Limb (tissue), 2 donors: Measurements from ENCODE around the gene C1orf116.
"Not testable (repeated sequence)": the region's sequence is repeated elsewhere in the genome, so short reads cannot be mapped to it uniquely, and the experiment has no call there.

Source experiments
- DNase-seq, 2 donors: peaks; one replicate each; pipeline ENCODE4 v3.0.0-alpha.2; 2016; ENCODE audit errors: extremely low spot score in 2 of 2

Gene C1orf116

DNA sequence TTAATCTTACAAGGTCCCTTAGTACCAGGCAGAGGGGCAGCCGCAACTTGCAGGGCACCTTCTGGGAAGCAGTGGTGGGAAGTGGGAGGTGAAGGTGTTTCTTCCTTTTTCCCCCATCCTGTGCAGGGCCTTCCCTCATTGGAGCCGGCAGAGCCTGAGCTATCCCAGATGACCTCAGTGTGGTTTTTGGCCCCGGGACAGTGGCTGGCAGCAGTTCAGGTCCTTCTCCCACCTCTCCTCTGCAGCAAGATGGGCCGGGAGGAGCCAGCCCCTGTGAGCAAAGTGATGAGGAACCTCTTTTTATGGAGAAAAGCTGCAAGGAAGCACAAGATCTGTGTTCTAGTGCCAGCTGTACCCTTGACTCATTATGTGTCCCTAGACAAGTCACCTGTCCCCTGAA lies 27.3 kb upstream of the C1orf116 start:
- no peak for DNase-seq

DNA sequence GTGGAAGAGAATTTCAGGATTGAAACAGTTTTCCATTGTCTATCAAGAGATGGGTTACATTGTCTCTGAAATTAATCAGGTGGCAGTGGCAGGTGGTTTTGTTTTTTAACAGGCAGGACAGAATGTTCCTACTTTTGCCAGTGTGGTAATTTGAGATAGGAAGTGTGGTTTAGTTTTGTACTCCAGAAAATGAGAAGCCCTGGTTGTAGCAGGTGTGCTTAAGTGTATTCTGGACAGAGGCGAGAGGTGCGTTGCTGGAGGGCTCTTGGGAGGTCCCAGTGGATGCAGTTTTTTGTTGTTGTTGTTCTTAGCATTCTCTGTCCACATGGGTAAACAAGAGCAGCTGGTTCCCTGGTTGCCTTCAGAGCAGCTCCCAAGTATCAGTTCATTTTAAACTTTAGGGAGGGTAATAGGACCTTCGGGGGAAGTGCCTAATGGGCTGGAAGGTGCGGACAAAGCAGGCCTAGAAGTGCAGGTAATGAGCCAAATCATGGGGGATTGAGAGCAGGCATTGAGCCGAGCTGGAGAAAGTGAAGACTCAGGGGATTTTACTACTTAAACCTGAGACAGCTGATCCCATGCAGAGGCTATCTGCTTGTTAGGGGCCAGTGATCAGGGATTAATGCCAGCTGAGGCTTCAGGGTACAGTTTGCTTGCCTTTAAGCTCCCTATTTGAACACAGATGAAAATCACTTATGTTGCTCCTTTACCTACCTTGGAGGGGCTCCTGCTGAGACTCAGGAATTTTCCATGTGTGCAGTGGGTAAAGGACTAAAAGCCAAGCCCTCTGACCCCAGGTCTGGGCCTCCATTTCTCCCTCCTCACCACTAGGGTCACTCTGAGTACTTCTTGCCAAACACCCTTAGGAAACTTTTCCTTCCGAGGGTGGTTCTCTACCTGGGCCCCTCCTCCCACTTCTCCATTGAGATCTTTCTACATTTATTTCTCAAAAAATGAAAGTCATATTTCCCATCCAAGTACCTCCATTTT lies 26.6 kb upstream of the C1orf116 start:
- DNase-seq = no peak

DNA sequence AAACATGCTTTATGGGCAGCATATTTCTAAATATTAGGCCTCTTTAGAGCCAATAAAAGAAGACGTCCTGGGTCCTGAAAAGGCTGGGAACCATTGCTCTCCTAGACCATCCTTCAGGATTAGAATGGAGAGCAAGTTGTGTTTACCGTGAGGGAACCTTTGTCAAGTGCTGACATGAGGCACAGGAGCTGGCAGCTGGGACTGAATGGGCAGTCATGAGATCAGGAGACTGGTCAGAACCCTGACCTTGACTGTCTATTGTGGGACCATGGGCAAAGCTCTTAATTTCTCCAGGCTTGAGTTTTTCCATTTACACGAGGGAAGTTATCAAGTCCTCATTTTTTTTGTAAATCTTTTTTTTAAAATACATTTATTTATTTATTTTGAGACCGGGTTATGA lies 25.7 kb upstream of the C1orf116 start:
- no peak for DNase-seq

DNA sequence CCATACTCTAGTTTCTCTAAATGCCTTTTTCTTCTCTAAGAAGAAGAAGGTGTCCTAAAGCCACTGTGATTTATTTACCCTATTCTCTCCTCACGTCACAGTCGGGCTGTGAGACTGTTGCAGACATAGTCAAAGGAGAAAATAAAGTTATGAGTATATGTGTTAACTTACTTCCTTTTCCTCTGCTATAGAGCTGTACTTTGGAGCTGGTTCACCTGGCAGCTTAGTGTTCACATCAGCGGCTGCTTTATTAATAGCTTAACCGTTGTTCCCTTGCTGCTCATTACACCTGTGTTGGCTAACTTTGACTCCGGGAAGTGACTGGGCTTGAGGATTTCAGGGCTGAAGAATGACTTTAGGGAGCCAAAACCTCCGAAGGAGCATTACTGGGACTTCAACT lies 24.1 kb upstream of the C1orf116 start:
- no peak for DNase-seq

DNA sequence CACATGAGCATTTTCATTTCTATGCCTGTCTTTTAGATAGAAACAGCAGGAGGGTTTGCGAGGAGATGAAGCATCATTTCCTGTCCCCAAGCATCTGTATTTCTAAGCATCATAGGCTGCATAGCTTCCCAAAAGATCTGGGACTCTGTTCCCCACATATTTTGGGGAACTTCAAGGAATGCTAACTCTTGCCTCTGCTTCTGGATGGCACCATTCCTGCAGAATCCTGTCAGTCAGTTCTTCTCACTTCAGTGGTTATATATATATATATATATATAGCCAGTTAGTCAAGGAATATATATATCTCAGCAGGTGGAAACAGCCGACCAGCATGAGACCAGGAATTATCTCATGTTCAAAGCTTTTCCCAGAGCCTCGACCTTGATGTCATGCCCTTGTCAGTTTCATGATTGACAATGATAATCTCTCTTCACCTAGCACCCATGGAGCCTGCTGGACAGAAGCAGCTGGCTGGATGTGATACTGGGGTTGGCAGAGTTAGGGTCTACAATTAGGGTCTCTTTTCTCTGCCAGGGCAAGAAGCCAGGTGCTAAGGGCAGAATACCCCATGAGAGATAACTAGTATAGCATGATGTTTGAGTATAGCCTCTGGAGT lies 22.9 kb upstream of the C1orf116 start:
- no peak for DNase-seq

DNA sequence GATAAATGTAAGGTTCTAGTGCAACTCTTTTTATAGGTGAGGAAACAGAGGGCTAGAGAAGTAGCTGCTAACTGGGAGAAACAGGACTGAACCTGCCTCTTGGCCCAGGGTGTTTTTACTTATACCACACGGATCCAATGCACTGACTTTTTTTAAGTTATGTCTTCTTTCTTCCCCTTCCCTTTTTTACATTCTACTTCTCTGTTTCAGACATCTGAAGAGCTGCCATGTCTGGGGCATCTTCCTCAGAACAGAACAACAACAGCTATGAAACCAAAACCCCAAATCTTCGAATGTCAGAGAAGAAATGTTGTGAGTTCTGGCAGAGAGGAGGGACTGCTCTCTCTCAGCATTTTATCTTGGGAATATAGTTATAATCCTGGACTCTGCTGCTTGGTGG lies 21.9 kb upstream of the C1orf116 start:
- no peak for DNase-seq

DNA sequence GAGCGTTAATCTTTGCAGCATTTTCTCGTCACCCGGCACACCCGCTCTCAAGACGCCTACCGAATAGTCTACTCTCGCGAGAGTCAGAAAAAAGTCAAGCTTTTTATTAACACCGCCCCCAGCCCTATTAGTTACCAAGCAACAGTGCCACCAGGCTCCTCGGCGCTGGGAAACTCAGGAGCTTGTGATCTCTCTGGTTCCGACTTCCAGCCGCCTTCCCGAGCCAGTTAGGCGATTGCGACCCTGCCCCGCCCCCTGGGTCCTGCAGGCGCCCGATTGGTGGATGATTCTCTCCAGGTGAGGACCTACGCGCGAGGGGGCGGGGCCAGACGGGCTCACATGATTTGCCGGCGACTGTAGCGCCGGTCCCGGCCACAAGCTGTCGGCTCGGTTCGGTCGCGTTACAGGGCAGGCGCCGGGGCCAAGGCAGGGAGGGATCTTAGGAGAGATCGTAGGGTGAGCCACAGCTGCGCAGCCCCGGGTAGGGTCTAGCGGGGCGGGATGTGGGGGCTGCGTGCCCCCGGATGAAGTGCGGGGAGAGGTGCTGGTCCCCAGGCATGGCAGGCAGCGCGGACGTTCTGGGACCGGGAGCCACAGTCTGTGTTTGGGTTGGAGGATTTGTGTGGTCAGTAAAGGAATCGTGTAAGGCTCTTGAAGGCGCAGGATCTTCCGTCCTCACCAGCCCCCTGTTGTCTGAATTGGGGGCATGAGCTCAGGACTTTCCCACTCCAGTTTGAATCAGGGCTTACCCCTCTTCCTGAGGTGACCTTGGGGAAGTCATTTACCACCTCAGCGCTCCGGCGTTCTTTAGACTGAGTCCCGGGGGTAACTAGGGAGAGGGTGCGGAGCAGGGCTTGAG lies 20.6 kb upstream of the C1orf116 start, which contains the start of gene PFKFB2:
TSS of gene PFKFB2 (plus strand) at position 365 of the 859 bp plus-strand sequence. CDS start 1,443 bp downstream, outside the sequence.
- peak; percentile 93 to 96 for DNase-seq

DNA sequence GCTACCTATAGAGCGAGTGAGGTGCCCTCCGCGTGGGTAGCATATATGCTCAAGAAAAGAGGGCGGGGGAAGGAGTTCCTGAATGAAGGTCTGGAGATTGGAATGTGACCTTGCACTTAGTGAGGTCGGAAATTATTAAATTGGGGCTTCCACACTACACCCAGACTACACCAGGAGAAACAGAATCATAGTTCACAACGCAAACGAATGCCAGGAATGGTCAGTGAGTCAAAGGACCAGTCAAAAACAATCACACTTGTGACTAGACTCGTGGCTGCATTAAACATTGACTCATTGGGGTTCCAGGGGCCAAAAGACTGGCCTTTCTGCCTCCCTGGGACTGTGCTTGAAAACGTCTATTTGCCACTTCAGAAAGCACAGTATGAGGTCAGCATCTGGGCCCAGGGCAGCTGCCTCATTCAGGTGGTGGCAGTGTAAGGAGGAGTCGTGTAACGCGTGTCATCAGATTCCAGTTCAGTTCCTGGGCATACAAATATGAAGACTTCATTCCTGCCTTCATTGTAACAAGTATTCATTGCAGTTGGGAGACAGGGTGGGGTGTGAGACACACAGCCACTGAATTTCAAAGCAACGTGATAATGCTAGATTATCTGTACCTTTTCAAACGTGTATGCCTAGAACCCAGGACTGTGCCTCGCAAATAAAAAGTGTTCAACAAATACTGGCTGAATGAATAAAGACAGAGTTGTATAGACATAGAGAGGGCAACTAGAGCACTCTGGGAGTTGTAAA lies 18.8 kb upstream of the C1orf116 start, which contains the start of gene YOD1:
TSS of gene YOD1 (minus strand) at position 18 of the 753 bp plus-strand sequence. CDS start 178 bp downstream, outside the sequence.
- DNase-seq = no peak

DNA sequence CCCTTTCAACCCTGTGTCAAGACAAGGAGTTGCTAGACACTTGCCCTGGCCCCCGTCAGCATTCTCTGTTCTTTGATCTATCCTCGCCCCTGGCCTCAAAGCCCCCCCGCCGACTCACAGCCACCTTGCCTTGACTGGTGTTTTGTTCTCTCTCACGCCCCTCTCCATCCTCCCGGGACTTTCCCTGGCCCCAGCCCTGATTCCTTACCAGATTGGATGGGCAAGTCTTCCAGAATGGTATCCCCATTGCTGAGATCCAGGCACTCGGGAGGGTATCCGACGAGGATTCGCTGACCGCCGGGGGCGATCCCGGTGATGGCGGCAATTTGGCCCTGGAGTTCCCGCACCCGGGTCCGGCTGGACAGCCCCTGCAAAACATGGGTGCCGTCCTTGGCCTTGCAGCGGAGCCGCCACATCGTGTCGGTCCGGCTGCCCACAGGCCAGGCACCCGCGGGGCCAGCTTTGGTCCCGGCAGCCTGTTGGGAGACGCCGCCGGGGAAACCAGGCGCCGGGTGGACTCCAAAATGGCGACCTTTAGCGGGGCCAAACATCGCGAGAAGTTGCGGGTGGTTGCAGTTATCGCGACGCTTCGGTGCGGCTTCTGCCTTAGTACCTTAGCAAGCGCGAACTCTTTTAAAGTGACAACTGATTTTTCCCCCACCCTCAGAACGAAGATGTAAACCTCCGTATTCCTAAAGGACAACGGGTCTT lies 18.1 kb upstream of the C1orf116 start:
- DNase-seq = peak; percentile 90 to 94

DNA sequence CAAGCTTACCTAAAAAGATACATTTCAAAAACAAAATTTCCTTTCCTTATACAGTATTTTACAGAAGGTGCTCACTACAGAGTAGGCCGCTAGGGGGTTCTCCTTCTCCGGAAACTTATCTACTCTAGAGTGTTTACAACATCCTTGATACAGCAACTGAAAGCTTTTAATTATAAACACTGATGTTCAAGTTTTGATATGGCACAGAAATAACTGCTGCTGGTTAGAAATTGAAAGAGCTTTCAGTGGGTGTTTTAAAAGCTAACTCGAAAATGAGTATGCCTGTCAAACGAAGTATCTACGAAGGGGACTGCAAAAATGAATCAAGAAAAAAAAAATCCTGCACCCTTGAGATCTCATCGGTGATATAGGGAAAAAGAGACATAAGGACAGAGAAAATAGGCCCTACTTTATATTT lies 17.4 kb upstream of the C1orf116 start:
- DNase-seq = peak in 1 of 2 donors; percentile 78

DNA sequence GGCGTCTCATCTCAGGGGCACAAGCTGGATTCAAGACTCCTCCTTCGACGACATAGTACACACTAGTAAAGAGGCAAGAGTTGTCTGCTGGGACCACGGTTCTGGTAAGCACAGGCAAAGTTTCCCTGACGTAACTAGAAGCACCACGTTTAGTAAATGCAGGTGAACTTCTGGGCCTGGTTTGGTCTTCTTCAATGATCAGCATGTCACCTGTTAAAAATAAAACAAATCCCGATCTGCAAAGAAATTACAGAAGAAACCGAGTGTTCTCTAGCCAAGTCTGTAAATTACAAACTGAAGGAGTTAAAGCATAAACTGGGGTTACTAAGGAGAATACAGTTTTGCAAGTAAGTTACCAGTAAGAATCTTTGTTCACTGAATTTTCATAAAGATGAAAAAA lies 17.0 kb upstream of the C1orf116 start:
- no peak for DNase-seq

DNA sequence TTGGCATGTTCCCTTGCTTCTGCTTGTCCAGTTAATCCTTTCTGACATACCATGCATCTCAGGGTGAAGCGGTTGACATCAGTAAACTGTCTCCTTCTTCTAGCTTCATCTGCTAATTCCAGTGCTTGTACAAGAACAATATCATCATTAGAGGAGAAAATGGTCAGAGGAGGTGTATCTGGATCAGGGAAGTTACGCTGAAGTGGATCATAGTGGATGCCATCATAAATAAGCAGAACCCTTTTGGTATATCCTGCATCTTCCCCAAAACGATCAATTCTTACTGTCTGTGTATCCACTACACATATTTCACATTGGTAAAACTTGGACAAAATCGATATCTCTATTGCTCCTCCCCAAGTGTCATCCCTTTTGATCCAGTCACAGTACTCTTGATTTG lies 16.5 kb upstream of the C1orf116 start:
- DNase-seq = no peak

DNA sequence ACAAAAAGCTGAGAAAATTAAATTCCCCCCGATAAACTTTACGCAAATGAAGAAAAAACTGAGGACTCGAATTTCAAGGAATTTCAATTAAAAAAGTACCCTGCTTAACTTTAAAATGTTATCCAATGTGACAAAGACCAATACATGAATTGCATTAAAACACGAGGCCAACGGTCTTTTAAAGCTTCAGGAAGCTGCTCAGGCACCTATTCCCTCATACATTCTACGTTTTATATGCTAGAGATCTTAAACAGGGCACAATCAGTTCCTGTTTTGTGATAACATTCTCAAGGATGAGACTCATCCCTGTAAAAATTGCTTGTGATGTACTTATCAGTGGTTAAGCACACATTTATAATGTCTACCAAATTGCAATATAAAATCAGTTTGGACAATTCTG lies 15.5 kb upstream of the C1orf116 start:
- no peak for DNase-seq

DNA sequence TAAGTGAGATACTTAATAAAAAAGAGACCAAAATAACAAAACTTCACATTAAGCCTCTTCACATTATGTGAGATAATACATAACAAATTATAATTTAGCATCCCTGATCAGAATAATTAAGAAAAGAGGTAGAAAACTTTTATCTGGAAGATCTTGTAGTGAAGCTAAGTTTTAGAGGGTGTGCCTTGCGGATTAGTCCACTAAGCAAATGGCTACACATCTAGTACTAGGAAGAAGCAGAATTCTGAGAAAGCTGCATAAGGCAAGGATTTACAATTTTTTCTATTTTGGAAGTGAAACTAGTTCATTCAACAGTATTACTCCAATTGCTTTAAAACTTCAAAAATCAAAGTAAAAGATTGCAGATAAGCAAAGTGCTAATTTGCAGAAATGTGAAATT lies 14.9 kb upstream of the C1orf116 start:
- DNase-seq = no peak

DNA sequence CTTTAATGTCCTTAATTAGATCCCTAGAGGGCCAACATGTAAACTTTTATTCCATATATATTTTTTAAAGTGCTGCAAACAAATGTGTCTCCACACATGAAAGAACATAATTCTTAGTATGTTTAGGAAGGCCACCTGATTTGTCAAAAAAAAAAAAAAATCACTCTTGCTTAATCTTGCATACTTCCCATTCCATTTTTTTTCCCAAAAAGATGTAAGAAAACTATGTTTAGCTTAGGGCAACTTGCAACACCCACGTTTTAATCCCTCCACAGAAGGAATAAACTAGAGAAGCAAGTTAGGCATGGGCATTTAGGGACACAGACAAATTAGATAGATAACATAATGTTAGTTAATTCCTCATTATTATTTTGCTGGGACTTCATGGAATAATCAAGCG lies 12.9 kb upstream of the C1orf116 start:
- no peak for DNase-seq

DNA sequence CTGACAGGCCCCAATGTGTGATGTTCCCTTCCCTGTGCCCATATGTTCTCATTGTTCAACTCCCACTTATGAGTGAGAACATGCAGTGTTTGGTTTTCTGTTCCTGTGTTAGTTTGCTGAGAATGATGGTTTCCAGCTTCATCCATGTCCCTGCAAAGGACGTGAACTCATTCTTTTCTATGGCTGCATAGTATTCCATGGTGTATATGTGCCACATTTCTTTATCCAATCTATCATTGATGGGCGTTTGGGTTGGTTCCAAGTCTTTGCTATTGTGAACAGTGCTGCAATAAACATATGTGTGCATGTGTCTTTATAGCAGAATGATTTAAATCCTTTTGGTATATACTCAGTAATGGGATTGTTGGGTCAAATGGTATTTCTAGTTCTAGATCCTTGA lies 8.8 kb upstream of the C1orf116 start:
- DNase-seq = not testable (repeated sequence)

DNA sequence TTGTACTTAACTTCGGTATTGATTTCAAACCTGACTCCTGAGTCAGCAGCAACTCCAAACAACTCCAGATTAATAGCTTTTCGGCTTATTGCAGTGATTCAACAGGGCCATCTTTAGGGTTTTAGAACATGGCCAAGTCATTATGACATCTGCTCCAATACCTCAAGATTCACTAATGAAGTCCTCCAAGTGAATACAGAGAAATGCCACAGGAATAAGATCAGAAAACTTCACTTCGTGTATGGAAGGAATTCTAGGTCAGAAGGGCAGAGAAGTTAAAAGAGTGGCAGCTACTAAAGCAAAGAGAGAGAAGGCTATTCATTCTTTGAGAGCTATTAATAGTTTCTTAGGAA lies 7.6 kb upstream of the C1orf116 start:
- DNase-seq = no peak

DNA sequence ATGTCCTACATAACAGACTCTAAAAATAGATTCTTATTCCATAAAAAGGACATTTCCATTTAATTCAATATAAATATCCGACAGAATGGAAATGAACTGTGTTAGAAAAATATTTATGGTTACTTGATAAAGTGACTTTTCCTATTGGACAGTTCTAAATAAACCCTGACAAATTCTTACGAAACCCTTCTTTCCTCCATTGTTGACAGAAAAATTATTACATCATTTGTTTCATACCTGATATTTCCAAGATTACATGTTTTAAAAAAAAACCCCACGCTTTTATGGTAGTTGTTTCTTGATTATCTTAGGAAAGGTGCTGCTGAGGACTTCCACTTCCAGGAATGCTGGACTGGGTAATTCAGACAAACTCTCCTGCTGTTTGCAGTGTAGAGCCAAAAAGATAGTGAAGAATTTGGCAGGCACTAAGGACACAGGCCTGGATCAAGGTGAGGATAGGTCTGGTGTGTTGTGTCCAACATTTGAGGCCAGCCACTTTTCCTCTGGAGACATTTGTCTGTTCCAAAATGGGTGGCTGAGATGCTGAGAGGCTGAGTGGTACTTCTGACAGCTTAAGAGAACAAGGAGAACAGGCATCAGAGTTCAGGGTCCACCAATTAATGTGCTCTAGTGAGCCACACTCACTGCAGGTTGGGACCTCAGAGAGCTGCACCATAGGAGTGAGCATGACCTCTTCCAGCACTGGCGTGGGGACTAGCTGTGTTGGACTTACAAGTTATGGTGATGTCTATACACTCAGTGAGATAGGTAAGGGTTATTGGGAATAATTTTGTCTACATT lies 7.0 kb upstream of the C1orf116 start:
- DNase-seq = no peak

DNA sequence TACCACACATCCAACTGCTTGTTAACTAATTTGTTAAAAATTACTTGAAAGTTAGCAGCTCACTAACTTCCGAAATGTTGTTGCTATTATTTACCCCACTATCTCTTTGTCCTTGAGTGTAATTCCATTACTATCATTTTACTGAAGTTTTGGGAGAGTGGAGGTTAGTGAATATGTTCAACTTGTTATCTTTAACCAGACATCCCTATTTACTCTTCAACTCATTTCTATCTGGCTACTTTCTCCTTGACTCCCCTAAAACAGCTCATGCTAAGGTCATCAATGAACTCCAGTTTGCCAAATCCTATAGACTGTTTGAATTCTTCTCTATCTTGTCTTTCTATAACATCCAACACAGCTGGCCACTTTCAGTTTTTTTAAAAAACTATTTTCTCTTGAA lies 4.3 kb upstream of the C1orf116 start:
- DNase-seq = no peak
